GM12878 (cell line): Measurements from ENCODE around the gene USH2A. TPM values are rescaled to one million over a fixed set of nuclear protein-coding genes. Genes with fewer than 3 reads are reported as not detected.

Experiments
- ATAC-seq: fragments of 200-7000 bp; cut with Tn5 transposase; 3 replicates; pipeline ENCODE4 v1.9.1; 2020; ENCODE audit warnings: mild to moderate bottlenecking, moderate library complexity
- BruUV-seq: library from RNA; stranded (reverse); fragments of 400-500 nt; replicated peaks from 2 replicates; lab custom pipeline; 2021; lab: Mats Ljungman, UMichigan
- CTCF ChIA-PET: fragments of 300-600 bp; sonication (Branson Sonifier 250); formaldehyde crosslinking; extraction: SDS; loops from one replicate; lab custom pipeline; 2021; ENCODE audit warnings: inconsistent platforms; lab: Yijun Ruan, JAX
- POLR2A ChIA-PET: fragments of 350-600 bp; formaldehyde crosslinking; extraction: SDS; loops from one replicate; lab custom pipeline; 2021; ENCODE audit warnings: inconsistent platforms; lab: Charles Lee
- RAD21 ChIA-PET: fragments of 300-600 bp; sonication (Branson Sonifier 250); formaldehyde crosslinking; loops from one replicate; lab custom pipeline; 2023; ENCODE audit warnings: antibody characterized with exemption; ENCODE audit not compliant: unreplicated experiment; lab: Charles Lee
- SMC1A ChIA-PET: fragments of 300-600 bp; sonication (Branson Sonifier 250); formaldehyde crosslinking; loops from one replicate; lab custom pipeline; 2023; ENCODE audit not compliant: unreplicated experiment, uncharacterized antibody; lab: Charles Lee
- DNase-seq: peaks from one replicate; pipeline ENCODE4 v3.0.0-alpha.2; 2011; ENCODE audit warnings: low read depth, low spot score
- FAIRE-seq: peaks from 3 replicates; lab custom pipeline; 2011; peaks lifted over from hg19 to GRCh38; lab: Jason Lieb, UNC
- H2AFZ ChIP-seq: 2 replicates; pipeline ENCODE4 v1.6.0; 2011; ENCODE audit warnings: low read depth, low read length, control low read depth; ENCODE audit not compliant: control insufficient read depth
- H3K27ac ChIP-seq: 2 replicates; pipeline ENCODE4 v1.5.1; 2011; ENCODE audit warnings: control low read depth; ENCODE audit not compliant: control insufficient read depth, insufficient read depth
- H3K27me3 ChIP-seq, 2 experiments: replicated peaks in 1 of 2; 2 replicates each; pipeline versions ENCODE4 v1.6.0 to v1.6.1; 2011; ENCODE audit warnings: low read length in 1 of 2; ENCODE audit not compliant: control insufficient read depth in 2 of 2, insufficient read depth in 2 of 2
- H3K36me3 ChIP-seq, 2 experiments: 2 replicates each; pipeline ENCODE4 v1.5.1; 2011; ENCODE audit warnings: low read length in 1 of 2; ENCODE audit not compliant: control insufficient read depth in 2 of 2, insufficient read depth in 2 of 2
- H3K4me1 ChIP-seq: 2 replicates; pipeline ENCODE4 v1.6.1; 2011; ENCODE audit warnings: mild to moderate bottlenecking, low read length, moderate library complexity, mixed read lengths; ENCODE audit not compliant: control insufficient read depth, insufficient read depth
- H3K4me2 ChIP-seq: 2 replicates; pipeline ENCODE4 v1.6.0; 2011; ENCODE audit warnings: control low read depth; ENCODE audit not compliant: control insufficient read depth, insufficient read depth
- H3K4me3 ChIP-seq: fragments of 200-600 bp; sonication (generic); 2 replicates; pipeline ENCODE4 v1.5.1; 2016
- H3K79me2 ChIP-seq: 2 replicates; pipeline ENCODE4 v1.6.0; 2011; ENCODE audit warnings: low read length; ENCODE audit not compliant: control insufficient read depth, insufficient read depth
- H3K9ac ChIP-seq: 2 replicates; pipeline ENCODE4 v1.8.0; 2011; ENCODE audit warnings: low read length, control low read depth, mixed read lengths; ENCODE audit not compliant: control insufficient read depth, insufficient read depth
- H3K9me3 ChIP-seq: replicated peaks from 3 replicates; pipeline ENCODE4 v1.5.1; 2011; ENCODE audit warnings: mild to moderate bottlenecking, low read length; ENCODE audit not compliant: control insufficient read depth, insufficient read depth
- H4K20me1 ChIP-seq: 2 replicates; pipeline ENCODE4 v1.6.0; 2011; ENCODE audit not compliant: control insufficient read depth, insufficient read depth
- EGR1 ChIP-seq, 2 experiments: IDR thresholded peaks; 1 replicate in 1 of 2; 2 replicates in 1 of 2; pipeline ENCODE4 v1.6.1; 2011 to 2012; ENCODE audit warnings: low read depth in 2 of 2, low read length in 2 of 2, borderline replicate concordance in 1 of 2, mild to moderate bottlenecking in 1 of 2, moderate library complexity in 1 of 2
- KDM1A ChIP-seq: fragments of 200-600 bp; sonication (generic); IDR thresholded peaks from 2 replicates; pipeline ENCODE4 v1.6.1; 2016; ENCODE audit warnings: borderline replicate concordance
- NKRF ChIP-seq: fragments of 450-650 bp; conservative IDR thresholded peaks from 2 replicates; pipeline ENCODE4 v1.6.1; 2017; ENCODE audit warnings: mild to moderate bottlenecking, moderate library complexity
- STAT3 ChIP-seq: IDR thresholded peaks from 2 replicates; pipeline ENCODE4 v1.6.1; 2011; ENCODE audit warnings: low read depth, low read length, improper control_type of control experiment
- ZNF687 ChIP-seq: fragments of 450-650 bp; IDR thresholded peaks from 2 replicates; pipeline ENCODE4 v1.6.1; 2017; ENCODE audit warnings: mild to moderate bottlenecking, moderate library complexity
- WGBS: methylation state at CpG from one replicate; pipeline ENCODE4 v1.1.6; 2016; ENCODE audit warnings: low lambda C conversion rate; ENCODE audit not compliant: insufficient replicate concordance, insufficient coverage; ENCODE audit errors: missing lambda C conversion rate; 5-methylcytosine and 5-hydroxymethylcytosine counted together
- in situ Hi-C: fragments of 300-500 bp; cut with MboI; formaldehyde crosslinking; loops from 9 replicates; pipeline ENCODE4 v1.14.3; 2018; ENCODE audit warnings: mixed read lengths
- intact Hi-C: fragments of 100-400 bp; cut with micrococcal nuclease; formaldehyde crosslinking; loops from one replicate; pipeline ENCODE4 v1.14.2; 2022; ENCODE audit not compliant: unreplicated experiment
- polyA plus RNA-seq, 11 experiments: library from polyadenylated mRNA; depleted of rRNA in 4 of 11; unstranded in 6 of 11; stranded (reverse) in 5 of 11; fragments of >200 nt; fragmentation: Nextera tagmentation in 4 of 11; fragmentation: Illumina TruSeq in 1 of 11; extraction: Ambion mirVana in 4 of 11; extraction: Trizol in 1 of 11; gene quantifications; 1 replicate in 1 of 11; 2 replicates in 10 of 11; pipeline versions ENCODE4 v1.2.1 to v1.2.3, GENCODE V29; 2011 to 2016; ENCODE audit warnings: inconsistent platforms in 2 of 11, missing spikeins in 2 of 11, low read depth in 1 of 11
- total RNA-seq, 4 experiments: library from RNA; depleted of rRNA in 3 of 4; stranded (reverse); fragments of >200 nt in 3 of 4; fragmentation: Illumina TruSeq in 1 of 4; extraction: Trizol in 1 of 4; gene quantifications; 2 replicates each; pipeline versions ENCODE4 v1.2.1 to v1.2.3, GENCODE V29; 2013 to 2021

Gene USH2A
- total and polyA plus RNA-seq, 10 of the 15 experiments (the other 5 are each of a cell fraction or from before 2014, with no cell fraction given) = under 0.01 to 0.20 (median 0.01) TPM; not detected in 2

- no peaks in the 10 kb centered on the region for H3K27me3 ChIP-seq
- TF ChIP-seq STAT3 (no peak), NKRF (no peak), EGR1 (IDR thresholded peaks at IDR 0.05; ENCODE audit: borderline replicate concordance in 1 of 2, low read depth in 2 of 2, low read length in 2 of 2) (no peak), ZNF687 (no peak), KDM1A (no peak)
- no TSS peak for BruUV-seq
Observed at GRCh38 chr1:215606036-215606435, 817.2 kb downstream of the USH2A start.

More at GRCh38 chr1:215606036-215606435, 817.2 kb downstream of the USH2A start:
- no peak overlapping the region for H3K9ac ChIP-seq
- ChIA-PET RAD21 (interaction anchor here (0.7 to 2.5 kb wide), 2 partner anchors 39 to 80 kb away, joined by 3 to 7 read pairs; partner anchors contain the start of gene KCTD3), POLR2A (no interaction called here), SMC1A (interaction anchor here (1.0 to 5.0 kb wide), 6 partner anchors 18 to 79 kb away, joined by 3 to 17 read pairs (median 4); partner anchors contain the start of gene KCTD3), CTCF (interaction anchor here (1.0 to 3.0 kb wide), 10 partner anchors 9 to 81 kb away, joined by 3 to 10 read pairs (median 4); no protein-coding TSS in a partner anchor)
- no peaks in the 10 kb centered on the region for H3K9me3 ChIP-seq
- FAIRE-seq (no peak), DNase-seq (no peak), ATAC-seq (no peak)
- no peak overlapping the region for H3K4me2 ChIP-seq
- no peak overlapping the region for H3K27ac ChIP-seq
- 62% methylated on average over 3 of the region's 3 CpGs for WGBS
- in situ Hi-C loops (no loop called here), intact Hi-C loops (loop anchor here (2.0 kb wide), 2 partner anchors 31 to 79 kb away; no protein-coding TSS in a partner anchor)
- no peaks in the 10 kb centered on the region for H3K79me2 ChIP-seq
- no peak overlapping the region for H3K4me3 ChIP-seq
- no peaks in the 10 kb centered on the region for H3K4me1 ChIP-seq
- no peak overlapping the region for H2AFZ ChIP-seq
- no peaks in the 10 kb centered on the region for H4K20me1 ChIP-seq
- peaks cover 0 to 3% of the 10 kb centered on the region in 2 experiments; a peak in 2 of 4 replicates for H3K36me3 ChIP-seq
